ENCODE data around the gene TJP3.

Gene TJP3

GRCh38 chr19:3690551-3691371 is 17.4 kb upstream of the TJP3 start:
- no peak for DNase-seq (ENCODE audit: low read depth)

- no peak for DNase-seq (ENCODE audit: low read depth)
Measured at GRCh38 chr19:3691372-3691716, 16.8 kb upstream of the TJP3 start.

- no peak for DNase-seq (ENCODE audit: low read depth)
Measured at GRCh38 chr19:3691726-3692125, 16.5 kb upstream of the TJP3 start.

GRCh38 chr19:3692141-3693024 is 15.8 kb upstream of the TJP3 start:
- DNase-seq (ENCODE audit: low read depth) = peak; percentile 26

GRCh38 chr19:3693025-3693925 is 14.9 kb upstream of the TJP3 start:
- no peak for DNase-seq (ENCODE audit: low read depth)

GRCh38 chr19:3694361-3695123 is 13.6 kb upstream of the TJP3 start:
- DNase-seq (ENCODE audit: low read depth) = no peak

GRCh38 chr19:3695124-3695733 is 13.0 kb upstream of the TJP3 start:
- no peak for DNase-seq (ENCODE audit: low read depth)

- DNase-seq (ENCODE audit: low read depth) = no peak
Measured at GRCh38 chr19:3695986-3696659, 12.1 kb upstream of the TJP3 start.

GRCh38 chr19:3696660-3696995 is 11.6 kb upstream of the TJP3 start:
- no peak for DNase-seq (ENCODE audit: low read depth)

GRCh38 chr19:3697094-3697493 is 11.1 kb upstream of the TJP3 start:
- no peak for DNase-seq (ENCODE audit: low read depth)

- no peak for DNase-seq (ENCODE audit: low read depth)
Measured at GRCh38 chr19:3697671-3698385, 10.4 kb upstream of the TJP3 start.

- DNase-seq (ENCODE audit: low read depth) = no peak
Measured at GRCh38 chr19:3698386-3698950, 9.7 kb upstream of the TJP3 start.

- DNase-seq (ENCODE audit: low read depth) = no peak
Measured at GRCh38 chr19:3698974-3699740, 9.0 kb upstream of the TJP3 start.

GRCh38 chr19:3699741-3700241 is 8.4 kb upstream of the TJP3 start:
- no peak for DNase-seq (ENCODE audit: low read depth)

- DNase-seq (ENCODE audit: low read depth) = peak; percentile 86
Measured at GRCh38 chr19:3700242-3701032, 7.7 kb upstream of the TJP3 start, which contains the start of gene PIP5K1C. TSS of gene PIP5K1C (minus strand) at chr19:3700468. CDS start at chr19:3700390, 78 bp downstream.

- DNase-seq (ENCODE audit: low read depth) = no peak
Measured at GRCh38 chr19:3701200-3701599, 7.0 kb upstream of the TJP3 start.

- DNase-seq (ENCODE audit: low read depth) = no peak
Measured at GRCh38 chr19:3707868-3708206, 347 bp upstream of the TJP3 start.

Measured in stimulated activated CD8-positive, alpha-beta memory T cell treated with anti-CD3 and anti-CD28 coated beads, Interleukin-7, amount 100 ng/mL, for 24 hours (primary cell).